GM12878 (cell line): ENCODE data around the gene SORBS2. TPM values are rescaled to one million over a fixed set of nuclear protein-coding genes. Genes with fewer than 3 reads are reported as not detected.

ENCODE experiments used
- ATAC-seq: fragments of 200-7000 bp; cut with Tn5 transposase; 3 replicates; pipeline ENCODE4 v1.9.1; 2020; ENCODE audit warnings: mild to moderate bottlenecking, moderate library complexity
- BruUV-seq: library from RNA; stranded (reverse); fragments of 400-500 nt; replicated peaks from 2 replicates; lab custom pipeline; 2021; lab: Mats Ljungman, UMichigan
- CTCF ChIA-PET: fragments of 300-600 bp; sonication (Branson Sonifier 250); formaldehyde crosslinking; extraction: SDS; loops from one replicate; lab custom pipeline; 2021; ENCODE audit warnings: inconsistent platforms; lab: Yijun Ruan, JAX
- POLR2A ChIA-PET: fragments of 350-600 bp; formaldehyde crosslinking; extraction: SDS; loops from one replicate; lab custom pipeline; 2021; ENCODE audit warnings: inconsistent platforms; lab: Charles Lee
- RAD21 ChIA-PET: fragments of 300-600 bp; sonication (Branson Sonifier 250); formaldehyde crosslinking; loops from one replicate; lab custom pipeline; 2023; ENCODE audit warnings: antibody characterized with exemption; ENCODE audit not compliant: unreplicated experiment; lab: Charles Lee
- SMC1A ChIA-PET: fragments of 300-600 bp; sonication (Branson Sonifier 250); formaldehyde crosslinking; loops from one replicate; lab custom pipeline; 2023; ENCODE audit not compliant: unreplicated experiment, uncharacterized antibody; lab: Charles Lee
- DNase-seq: peaks from one replicate; pipeline ENCODE4 v3.0.0-alpha.2; 2011; ENCODE audit warnings: low read depth, low spot score
- FAIRE-seq: peaks from 3 replicates; lab custom pipeline; 2011; peaks lifted over from hg19 to GRCh38; lab: Jason Lieb, UNC
- H2AFZ ChIP-seq: 2 replicates; pipeline ENCODE4 v1.6.0; 2011; ENCODE audit warnings: low read depth, low read length, control low read depth; ENCODE audit not compliant: control insufficient read depth
- H3K27ac ChIP-seq: 2 replicates; pipeline ENCODE4 v1.5.1; 2011; ENCODE audit warnings: control low read depth; ENCODE audit not compliant: control insufficient read depth, insufficient read depth
- H3K27me3 ChIP-seq, 2 experiments: replicated peaks in 1 of 2; 2 replicates each; pipeline versions ENCODE4 v1.6.0 to v1.6.1; 2011; ENCODE audit warnings: low read length in 1 of 2; ENCODE audit not compliant: control insufficient read depth in 2 of 2, insufficient read depth in 2 of 2
- H3K36me3 ChIP-seq, 2 experiments: 2 replicates each; pipeline ENCODE4 v1.5.1; 2011; ENCODE audit warnings: low read length in 1 of 2; ENCODE audit not compliant: control insufficient read depth in 2 of 2, insufficient read depth in 2 of 2
- H3K4me1 ChIP-seq: 2 replicates; pipeline ENCODE4 v1.6.1; 2011; ENCODE audit warnings: mild to moderate bottlenecking, low read length, moderate library complexity, mixed read lengths; ENCODE audit not compliant: control insufficient read depth, insufficient read depth
- H3K4me2 ChIP-seq: 2 replicates; pipeline ENCODE4 v1.6.0; 2011; ENCODE audit warnings: control low read depth; ENCODE audit not compliant: control insufficient read depth, insufficient read depth
- H3K4me3 ChIP-seq: fragments of 200-600 bp; sonication (generic); 2 replicates; pipeline ENCODE4 v1.5.1; 2016
- H3K79me2 ChIP-seq: 2 replicates; pipeline ENCODE4 v1.6.0; 2011; ENCODE audit warnings: low read length; ENCODE audit not compliant: control insufficient read depth, insufficient read depth
- H3K9ac ChIP-seq: 2 replicates; pipeline ENCODE4 v1.8.0; 2011; ENCODE audit warnings: low read length, control low read depth, mixed read lengths; ENCODE audit not compliant: control insufficient read depth, insufficient read depth
- H3K9me3 ChIP-seq: replicated peaks from 3 replicates; pipeline ENCODE4 v1.5.1; 2011; ENCODE audit warnings: mild to moderate bottlenecking, low read length; ENCODE audit not compliant: control insufficient read depth, insufficient read depth
- H4K20me1 ChIP-seq: 2 replicates; pipeline ENCODE4 v1.6.0; 2011; ENCODE audit not compliant: control insufficient read depth, insufficient read depth
- CREM ChIP-seq: IDR thresholded peaks from 2 replicates; pipeline ENCODE4 v1.6.1; 2014; ENCODE audit warnings: antibody characterized with exemption, low read depth
- KLF5 ChIP-seq: fragments of 450-650 bp; IDR thresholded peaks from 2 replicates; pipeline ENCODE4 v1.6.1; 2014; ENCODE audit warnings: mild to moderate bottlenecking; ENCODE audit not compliant: partially characterized antibody
- LARP7 ChIP-seq: fragments of 450-650 bp; IDR thresholded peaks from 2 replicates; pipeline ENCODE4 v1.6.1; 2017; ENCODE audit warnings: mild to moderate bottlenecking
- MTA3 ChIP-seq: IDR thresholded peaks from 2 replicates; pipeline ENCODE4 v1.6.1; 2012; ENCODE audit warnings: low read length, inconsistent platforms, borderline replicate concordance
- PAX5 ChIP-seq: IDR thresholded peaks from 2 replicates; pipeline ENCODE4 v1.6.1; 2011; ENCODE audit warnings: low read depth, low read length, borderline replicate concordance
- POLR2AphosphoS2 ChIP-seq: IDR thresholded peaks from 2 replicates; pipeline ENCODE4 v1.6.1; 2011; ENCODE audit warnings: low read depth, mild to moderate bottlenecking, low read length, improper control_type of control experiment, moderate library complexity
- SP1 ChIP-seq: IDR thresholded peaks from one replicate; pipeline ENCODE4 v1.6.1; 2011; ENCODE audit warnings: low read depth, low read length
- TBL1XR1 ChIP-seq: IDR thresholded peaks from 2 replicates; pipeline ENCODE4 v1.6.1; 2012; ENCODE audit warnings: low read depth, low read length, improper control_type of control experiment
- TCF3 ChIP-seq: IDR thresholded peaks from 2 replicates; pipeline ENCODE4 v1.6.1; 2012; ENCODE audit warnings: low read depth, mild to moderate bottlenecking, low read length, borderline replicate concordance; ENCODE audit not compliant: insufficient read depth
- WGBS: methylation state at CpG from one replicate; pipeline ENCODE4 v1.1.6; 2016; ENCODE audit warnings: low lambda C conversion rate; ENCODE audit not compliant: insufficient replicate concordance, insufficient coverage; ENCODE audit errors: missing lambda C conversion rate; 5-methylcytosine and 5-hydroxymethylcytosine counted together
- in situ Hi-C: fragments of 300-500 bp; cut with MboI; formaldehyde crosslinking; loops from 9 replicates; pipeline ENCODE4 v1.14.3; 2018; ENCODE audit warnings: mixed read lengths
- intact Hi-C: fragments of 100-400 bp; cut with micrococcal nuclease; formaldehyde crosslinking; loops from one replicate; pipeline ENCODE4 v1.14.2; 2022; ENCODE audit not compliant: unreplicated experiment
- polyA plus RNA-seq, 11 experiments: library from polyadenylated mRNA; depleted of rRNA in 4 of 11; unstranded in 6 of 11; stranded (reverse) in 5 of 11; fragments of >200 nt; fragmentation: Nextera tagmentation in 4 of 11; fragmentation: Illumina TruSeq in 1 of 11; extraction: Ambion mirVana in 4 of 11; extraction: Trizol in 1 of 11; gene quantifications; 1 replicate in 1 of 11; 2 replicates in 10 of 11; pipeline versions ENCODE4 v1.2.1 to v1.2.3, GENCODE V29; 2011 to 2016; ENCODE audit warnings: inconsistent platforms in 2 of 11, missing spikeins in 2 of 11, low read depth in 1 of 11
- total RNA-seq, 4 experiments: library from RNA; depleted of rRNA in 3 of 4; stranded (reverse); fragments of >200 nt in 3 of 4; fragmentation: Illumina TruSeq in 1 of 4; extraction: Trizol in 1 of 4; gene quantifications; 2 replicates each; pipeline versions ENCODE4 v1.2.1 to v1.2.3, GENCODE V29; 2013 to 2021
- TF ChIP-seq, protein P1 (sequence below): IDR thresholded peaks from 2 replicates; pipeline ENCODE4 v1.6.1; 2012; ENCODE audit warnings: low read depth, low read length, improper control_type of control experiment
- TF ChIP-seq, protein P2 (sequence below): fragments of 450-650 bp; formaldehyde crosslinking; IDR thresholded peaks from 2 replicates; pipeline ENCODE4 v1.4.0; 2022; ENCODE audit warnings: mild to moderate bottlenecking, moderate library complexity

The SORBS2 gene
- total and polyA plus RNA-seq, 10 of the 15 experiments (the other 5 are each of a cell fraction or from before 2014, with no cell fraction given), result 0.06 to 3.0 (median 0.79) TPM

GRCh38 chr4:185838104-185838452 lies 26.1 kb upstream of the SORBS2 start:
- no peak overlapping the region for H2AFZ ChIP-seq
- ATAC-seq (no peak), FAIRE-seq (no peak), DNase-seq (no peak)
- no peak overlapping the region for H3K9ac ChIP-seq
- ChIA-PET POLR2A (no interaction called here), RAD21 (no interaction called here), SMC1A (interaction anchor here (1.1 kb wide), 1 partner anchor 16 kb away, joined by 3 read pairs; no protein-coding TSS in a partner anchor), CTCF (no interaction called here)
- H3K27me3 ChIP-seq, result 0 out of 4 replicates have a peak, but pooled peaks cover 0 to 2% of the 10 kb centered on the region in 2 experiments
- no peaks in the 10 kb centered on the region for H3K79me2 ChIP-seq
- H3K9me3 ChIP-seq, result no peaks in the 10 kb centered on the region
- H4K20me1 ChIP-seq, result no peaks in the 10 kb centered on the region
- in situ Hi-C loops (no loop called here), intact Hi-C loops (no loop called here)
- H3K27ac ChIP-seq, result no peak overlapping the region
- H3K4me1 ChIP-seq, result no peaks in the 10 kb centered on the region
- no peak overlapping the region for H3K4me3 ChIP-seq
- WGBS, result 54% methylated on average over 8 of the region's 8 CpGs
- H3K36me3 ChIP-seq, result no peaks in the 10 kb centered on the region
- no peak overlapping the region for H3K4me2 ChIP-seq
- BruUV-seq, result no TSS peak
- TF ChIP-seq POLR2AphosphoS2 (no peak), PAX5 (no peak), TCF3 (no peak), LARP7 (no peak), CREM (no peak)
- TF ChIP-seq, protein P1, sequence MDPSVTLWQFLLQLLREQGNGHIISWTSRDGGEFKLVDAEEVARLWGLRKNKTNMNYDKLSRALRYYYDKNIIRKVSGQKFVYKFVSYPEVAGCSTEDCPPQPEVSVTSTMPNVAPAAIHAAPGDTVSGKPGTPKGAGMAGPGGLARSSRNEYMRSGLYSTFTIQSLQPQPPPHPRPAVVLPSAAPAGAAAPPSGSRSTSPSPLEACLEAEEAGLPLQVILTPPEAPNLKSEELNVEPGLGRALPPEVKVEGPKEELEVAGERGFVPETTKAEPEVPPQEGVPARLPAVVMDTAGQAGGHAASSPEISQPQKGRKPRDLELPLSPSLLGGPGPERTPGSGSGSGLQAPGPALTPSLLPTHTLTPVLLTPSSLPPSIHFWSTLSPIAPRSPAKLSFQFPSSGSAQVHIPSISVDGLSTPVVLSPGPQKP, result no peak

DNA sequence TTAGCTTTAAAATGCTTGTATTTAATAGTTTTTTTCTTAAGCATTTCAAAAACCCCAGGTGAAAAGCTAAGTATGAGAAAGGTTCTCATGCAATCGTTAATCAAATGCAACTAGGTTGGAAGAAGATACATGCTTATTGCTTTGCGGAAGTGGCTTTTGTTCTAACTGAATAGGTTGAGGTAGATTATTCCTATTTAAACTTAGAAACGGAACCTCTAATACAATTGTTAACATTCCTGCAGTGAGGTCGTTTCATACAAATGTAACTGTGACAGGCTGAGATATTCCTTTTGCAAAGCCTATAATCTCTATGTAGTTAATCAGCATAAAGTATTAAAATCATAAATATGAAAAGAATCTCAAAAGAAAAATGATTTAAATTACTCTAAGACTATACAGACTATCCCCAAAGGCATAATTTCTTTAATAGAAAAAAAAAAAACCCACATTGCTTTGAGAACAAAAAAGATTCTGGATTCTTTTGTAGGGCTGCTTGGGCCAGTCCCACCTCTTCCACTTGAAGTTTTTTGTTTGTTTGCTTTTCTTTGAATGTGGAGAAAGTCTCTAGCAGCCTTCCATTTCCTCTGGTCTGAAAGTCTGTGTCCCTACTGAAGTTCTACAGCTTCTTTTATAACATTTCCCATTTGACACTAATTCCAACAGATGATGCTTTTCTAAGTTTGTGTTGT lies 25.6 kb upstream of the SORBS2 start:
- H3K36me3 ChIP-seq, result no peaks in the 10 kb centered on the region
- POLR2A ChIA-PET, result no interaction called here
- no peaks in the 10 kb centered on the region for H3K4me1 ChIP-seq
- no peaks in the 10 kb centered on the region for H4K20me1 ChIP-seq
- H2AFZ ChIP-seq, result no peak overlapping the region
- no peak overlapping the region for H3K4me2 ChIP-seq
- FAIRE-seq, result no peak
- WGBS, result 47% methylated on average over 4 of the region's 4 CpGs
- BruUV-seq, result no TSS peak
- in situ Hi-C loops (no loop called here), intact Hi-C loops (no loop called here)
- no peak overlapping the region for H3K27ac ChIP-seq
- H3K9ac ChIP-seq, result no peak overlapping the region
- 0 out of 4 replicates have a peak, but pooled peaks cover 0 to 2% of the 10 kb centered on the region in 2 experiments for H3K27me3 ChIP-seq
- CTCF ChIA-PET, result no interaction called here
- no peaks in the 10 kb centered on the region for H3K79me2 ChIP-seq
- ATAC-seq, result no peak
- RAD21 ChIA-PET, result no interaction called here
- no peak overlapping the region for H3K4me3 ChIP-seq
- DNase-seq, result no peak
- SMC1A ChIA-PET, result no interaction called here
- no peaks in the 10 kb centered on the region for H3K9me3 ChIP-seq
- TF ChIP-seq KLF5 (no peak), MTA3 (no peak), SP1 (no peak), TBL1XR1 (no peak)
- TF ChIP-seq, protein P1, result no peak
- TF ChIP-seq, protein P2, sequence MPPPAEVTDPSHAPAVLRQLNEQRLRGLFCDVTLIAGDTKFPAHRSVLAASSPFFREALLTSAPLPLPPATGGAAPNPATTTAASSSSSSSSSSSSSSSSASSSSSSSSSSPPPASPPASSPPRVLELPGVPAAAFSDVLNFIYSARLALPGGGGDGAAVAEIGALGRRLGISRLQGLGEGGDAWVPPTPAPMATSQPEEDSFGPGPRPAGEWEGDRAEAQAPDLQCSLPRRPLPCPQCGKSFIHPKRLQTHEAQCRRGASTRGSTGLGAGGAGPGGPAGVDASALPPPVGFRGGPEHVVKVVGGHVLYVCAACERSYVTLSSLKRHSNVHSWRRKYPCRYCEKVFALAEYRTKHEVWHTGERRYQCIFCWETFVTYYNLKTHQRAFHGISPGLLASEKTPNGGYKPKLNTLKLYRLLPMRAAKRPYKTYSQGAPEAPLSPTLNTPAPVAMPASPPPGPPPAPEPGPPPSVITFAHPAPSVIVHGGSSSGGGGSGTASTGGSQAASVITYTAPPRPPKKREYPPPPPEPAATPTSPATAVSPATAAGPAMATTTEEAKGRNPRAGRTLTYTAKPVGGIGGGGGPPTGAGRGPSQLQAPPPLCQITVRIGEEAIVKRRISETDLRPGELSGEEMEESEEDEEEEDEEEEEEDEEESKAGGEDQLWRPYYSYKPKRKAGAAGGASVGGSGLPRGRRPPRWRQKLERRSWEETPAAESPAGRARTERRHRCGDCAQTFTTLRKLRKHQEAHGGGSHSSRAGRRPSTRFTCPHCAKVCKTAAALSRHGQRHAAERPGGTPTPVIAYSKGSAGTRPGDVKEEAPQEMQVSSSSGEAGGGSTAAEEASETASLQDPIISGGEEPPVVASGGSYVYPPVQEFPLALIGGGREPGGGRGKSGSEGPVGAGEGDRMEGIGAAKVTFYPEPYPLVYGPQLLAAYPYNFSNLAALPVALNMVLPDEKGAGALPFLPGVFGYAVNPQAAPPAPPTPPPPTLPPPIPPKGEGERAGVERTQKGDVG (CRISPR knock-in tag), result no peak
